ENCODE results near the gene LETM1. TPM values are rescaled to one million over a fixed set of nuclear protein-coding genes. Genes with fewer than 3 reads are reported as not detected.

The LETM1 gene
- total and polyA plus RNA-seq, 2 experiments from 2014 or later, result 29.4 to 46.0 TPM

GRCh38 chr4:1788254-1788973 is 67.5 kb downstream of the LETM1 start:
- H3K4me3 ChIP-seq, result no peak overlapping the region
- no peak overlapping the region for H3K27ac ChIP-seq
- H2AFZ ChIP-seq, result no peak overlapping the region
- H3K4me1 ChIP-seq (ENCODE audit: insufficient read depth), result peaks cover 28% of the 10 kb centered on the region
- H3K9me2 ChIP-seq (replicated peaks; ENCODE audit: insufficient read depth), result no peaks in the 10 kb centered on the region
- no peaks in the 10 kb centered on the region for H3K79me2 ChIP-seq
- no peaks in the 10 kb centered on the region for H3K27me3 ChIP-seq
- no peak overlapping the region for H3K4me2 ChIP-seq
- no peaks in the 10 kb centered on the region for H3K9me3 ChIP-seq (ENCODE audit: low read depth)
- no peak for DNase-seq (ENCODE audit: low spot score)
- 70% methylated on average over 13 of the region's 13 CpGs for WGBS (ENCODE audit: low lambda C conversion rate, missing lambda C conversion rate)
- H4K20me1 ChIP-seq (ENCODE audit: insufficient read depth, poor library complexity, severe bottlenecking), result peaks cover 2% of the 10 kb centered on the region
- H3K36me3 ChIP-seq (replicated peaks; ENCODE audit: insufficient read depth, low read depth), result no peaks in the 10 kb centered on the region
- no peak for TF ChIP-seq EZH2 (IDR thresholded peaks at IDR 0.05; ENCODE audit: borderline replicate concordance)

DNA sequence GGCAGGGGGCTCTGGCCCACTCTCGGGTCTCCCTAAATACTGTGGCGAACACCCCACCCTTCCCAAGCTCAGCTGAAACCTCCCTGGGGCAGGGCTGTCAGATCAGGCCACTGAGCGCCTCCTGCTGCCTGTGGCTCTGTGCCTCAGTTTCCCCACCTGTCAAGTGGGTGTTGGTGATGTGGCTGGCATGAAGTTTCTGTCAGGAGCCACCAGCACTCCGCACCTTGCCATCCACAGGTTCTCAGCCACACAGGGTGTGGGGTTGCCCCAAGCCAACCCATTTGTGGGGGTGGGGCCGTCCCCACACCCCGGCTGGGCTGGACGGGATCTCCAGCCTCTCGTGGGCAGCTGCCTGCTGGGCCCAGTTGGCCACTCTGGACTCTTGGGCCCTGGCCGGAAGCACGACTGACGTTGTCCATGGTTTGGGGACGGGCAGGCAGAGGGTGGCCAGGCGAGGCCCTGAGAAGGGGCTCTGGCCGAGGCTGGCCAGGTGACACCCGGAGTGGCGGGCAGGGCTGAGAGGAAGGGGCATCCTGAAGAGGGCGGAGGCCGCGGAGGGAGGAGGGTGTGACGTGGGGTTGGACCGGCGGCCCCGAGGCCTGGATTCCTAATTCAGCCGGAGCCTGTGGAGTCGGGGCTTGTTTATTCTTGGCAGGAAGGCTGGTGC is 68.4 kb downstream of the LETM1 start:
- no peaks in the 10 kb centered on the region for H3K9me3 ChIP-seq (ENCODE audit: low read depth)
- TF ChIP-seq EZH2 (IDR thresholded peaks at IDR 0.05; ENCODE audit: borderline replicate concordance), result no peak
- TF ChIP-seq EZH2phosphoT487 (IDR thresholded peaks at IDR 0.05; ENCODE audit: low read depth, severe bottlenecking, unreplicated experiment), result no peak
- no peak for TF ChIP-seq CTCF (IDR thresholded peaks at IDR 0.05; ENCODE audit: poor library complexity)
- no peaks in the 10 kb centered on the region for H3K9me2 ChIP-seq (replicated peaks; ENCODE audit: insufficient read depth)
- H3K79me2 ChIP-seq, result no peaks in the 10 kb centered on the region
- H3K4me2 ChIP-seq, result no peak overlapping the region
- H3K27ac ChIP-seq, result no peak overlapping the region
- no peak for DNase-seq (ENCODE audit: low spot score)
- WGBS (ENCODE audit: low lambda C conversion rate, missing lambda C conversion rate), result 68% methylated on average over 25 of the region's 25 CpGs
- H3K4me1 ChIP-seq (ENCODE audit: insufficient read depth), result peaks cover 25% of the 10 kb centered on the region
- H2AFZ ChIP-seq, result no peak overlapping the region
- H3K36me3 ChIP-seq (replicated peaks; ENCODE audit: insufficient read depth, low read depth), result no peaks in the 10 kb centered on the region
- H3K27me3 ChIP-seq, result no peaks in the 10 kb centered on the region
- H3K4me3 ChIP-seq, result no peak overlapping the region
- H4K20me1 ChIP-seq (ENCODE audit: insufficient read depth, poor library complexity, severe bottlenecking), result peaks cover 2% of the 10 kb centered on the region

GRCh38 chr4:1786544-1787362 is 69.2 kb downstream of the LETM1 start:
- Histone ChIP-seq H3K4me3 (no peak overlapping the region), H3K4me1 (ENCODE audit: insufficient read depth) (peaks cover 20% of the 10 kb centered on the region), H3K36me3 (replicated peaks; ENCODE audit: insufficient read depth, low read depth) (no peaks in the 10 kb centered on the region), H3K4me2 (no peak overlapping the region), H3K79me2 (no peaks in the 10 kb centered on the region), H3K9me3 (ENCODE audit: low read depth) (no peaks in the 10 kb centered on the region), H2AFZ (no peak overlapping the region), H3K9me2 (replicated peaks; ENCODE audit: insufficient read depth) (no peaks in the 10 kb centered on the region), H4K20me1 (ENCODE audit: insufficient read depth, poor library complexity, severe bottlenecking) (peaks cover 2% of the 10 kb centered on the region), H3K27me3 (no peaks in the 10 kb centered on the region), H3K27ac (no peak overlapping the region)
- TF ChIP-seq EZH2phosphoT487 (IDR thresholded peaks at IDR 0.05; ENCODE audit: low read depth, severe bottlenecking, unreplicated experiment) (no peak), CTCF (IDR thresholded peaks at IDR 0.05; ENCODE audit: poor library complexity) (no peak), EZH2 (IDR thresholded peaks at IDR 0.05; ENCODE audit: borderline replicate concordance) (no peak)
- WGBS (ENCODE audit: low lambda C conversion rate, missing lambda C conversion rate), result 87% methylated on average over 32 of the region's 34 CpGs
- DNase-seq (ENCODE audit: low spot score), result no peak
